ENCODE results near the gene WDR93.

DNA sequence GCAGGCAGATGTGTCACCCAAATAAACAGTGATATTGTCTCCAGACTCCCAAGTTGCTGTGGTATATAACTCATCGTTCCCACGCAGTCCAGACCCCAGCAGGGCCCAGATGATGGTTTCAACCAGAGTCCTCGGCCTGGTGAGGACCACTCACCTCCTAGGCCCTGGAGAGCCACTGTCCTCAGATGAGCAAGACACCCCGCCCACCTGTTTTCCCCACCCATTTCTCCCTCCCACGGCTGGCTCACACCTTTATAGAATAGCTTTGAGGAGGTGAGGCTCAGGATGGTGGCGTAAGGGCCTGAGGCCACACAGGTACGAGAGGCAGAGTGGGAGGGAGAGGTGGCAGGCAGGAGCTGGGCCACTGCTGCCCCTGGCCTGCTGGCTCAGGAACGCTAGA is 53.0 kb downstream of the WDR93 start:
- TF ChIP-seq EP300 (IDR thresholded peaks at IDR 0.05; ENCODE audit: borderline replicate concordance) = no peak
- TF ChIP-seq CREB1 (IDR thresholded peaks at IDR 0.05; ENCODE audit: low read depth) = no peak
- TF ChIP-seq FOXM1 (IDR thresholded peaks at IDR 0.05; ENCODE audit: borderline replicate concordance, low read depth) = no peak
- TF ChIP-seq NFIC (IDR thresholded peaks at IDR 0.05) = no peak
- no peak for TF ChIP-seq EGR1 (IDR thresholded peaks at IDR 0.05)
- TF ChIP-seq RAD21 (IDR thresholded peaks at IDR 0.05; ENCODE audit: low read depth) = no peak
- TF ChIP-seq TAF1 (IDR thresholded peaks at IDR 0.05; ENCODE audit: low read depth) = no peak
- no peak for TF ChIP-seq CEBPB (IDR thresholded peaks at IDR 0.05)
